Left kidney (tissue), 2 donors: ENCODE measurements around the gene ODF2L. TPM values are rescaled to one million over a fixed set of nuclear protein-coding genes. Genes with fewer than 3 reads are reported as not detected.
"Not testable (repeated sequence)": the region's sequence is repeated elsewhere in the genome, so short reads cannot be mapped to it uniquely, and the experiment has no call there.

Source experiments
- DNase-seq: peaks from one replicate; pipeline ENCODE4 v3.0.0-alpha.2; 2013
- polyA plus RNA-seq: library from polyadenylated mRNA; unstranded; fragments of 120-200 nt; gene quantifications from one replicate; pipeline ENCODE4 v1.2.1, GENCODE V29; 2013; ENCODE audit not compliant: insufficient read length

The ODF2L gene
- polyA plus RNA-seq, 1 donor: 83.2 TPM

GRCh38 chr1:86389307-86389706 lies 6.8 kb downstream of the ODF2L start:
- DNase-seq: no peak

- no peak for DNase-seq
These were observed 7.3 kb downstream of the ODF2L start for GRCh38 chr1:86388777-86389176.

- DNase-seq: no peak
These were observed 8.1 kb downstream of the ODF2L start for GRCh38 chr1:86387916-86388627.

GRCh38 chr1:86382878-86383277 lies 13.2 kb downstream of the ODF2L start:
- no peak for DNase-seq

GRCh38 chr1:86381223-86381622 lies 14.9 kb downstream of the ODF2L start:
- DNase-seq: no peak

GRCh38 chr1:86380257-86380861 lies 15.8 kb downstream of the ODF2L start:
- DNase-seq: peak; percentile 70

- DNase-seq: no peak
These were observed 17.3 kb downstream of the ODF2L start for GRCh38 chr1:86378813-86379212.

GRCh38 chr1:86377341-86377740 lies 18.8 kb downstream of the ODF2L start:
- no peak for DNase-seq

- no peak for DNase-seq
These were observed 20.4 kb downstream of the ODF2L start for GRCh38 chr1:86375688-86376087.

GRCh38 chr1:86370601-86371022 lies 25.5 kb downstream of the ODF2L start:
- no peak for DNase-seq

GRCh38 chr1:86365896-86366295 lies 30.2 kb downstream of the ODF2L start:
- DNase-seq: no peak

GRCh38 chr1:86362807-86363206 lies 33.3 kb downstream of the ODF2L start:
- DNase-seq: no peak

GRCh38 chr1:86357796-86358195 lies 38.3 kb downstream of the ODF2L start:
- DNase-seq: no peak

GRCh38 chr1:86356247-86356646 lies 39.9 kb downstream of the ODF2L start:
- DNase-seq: no peak

GRCh38 chr1:86352086-86352485 lies 44.0 kb downstream of the ODF2L start:
- no peak for DNase-seq

GRCh38 chr1:86350230-86350629 lies 45.9 kb downstream of the ODF2L start:
- not testable (repeated sequence) for DNase-seq

- no peak for DNase-seq
These were observed 49.7 kb downstream of the ODF2L start for GRCh38 chr1:86346388-86346787.

- DNase-seq: no peak
These were observed 51.1 kb downstream of the ODF2L start for GRCh38 chr1:86345042-86345441.

GRCh38 chr1:86339906-86340305 lies 56.2 kb downstream of the ODF2L start:
- no peak for DNase-seq

GRCh38 chr1:86339014-86339812 lies 56.9 kb downstream of the ODF2L start:
- no peak for DNase-seq

- DNase-seq: peak; percentile 33
These were observed 60.2 kb downstream of the ODF2L start for GRCh38 chr1:86335916-86336315.

GRCh38 chr1:86325264-86325663 lies 70.9 kb downstream of the ODF2L start:
- no peak for DNase-seq
